Thyroid gland (tissue), 4 donors: ENCODE results near the gene TBCEL. TPM values are rescaled to one million over a fixed set of nuclear protein-coding genes. Genes with fewer than 3 reads are reported as not detected.

Experiments
- DNase-seq, 2 donors: peaks; one replicate each; pipeline ENCODE4 v3.0.0-alpha.2; 2019
- H3K27ac ChIP-seq, 3 donors: fragments of 200-600 bp; sonication (generic); 1 replicate in 2 of 3; 2 replicates in 1 of 3; pipeline ENCODE4 v1.5.1; 2016 to 2019; ENCODE audit warnings: mild to moderate bottlenecking in 1 of 3, moderate library complexity in 1 of 3
- H3K27me3 ChIP-seq: fragments of 200-600 bp; sonication (generic); one replicate; pipeline ENCODE4 v1.5.1; 2019
- H3K36me3 ChIP-seq, 2 donors: fragments of 200-600 bp; sonication (generic); one replicate each; pipeline ENCODE4 v1.5.1; 2016 to 2019
- H3K4me1 ChIP-seq, 2 donors: fragments of 200-600 bp; sonication (generic); one replicate each; pipeline ENCODE4 v1.5.1; 2017 to 2019
- H3K4me3 ChIP-seq, 3 donors: fragments of 200-600 bp; sonication (generic); replicated peaks in 1 of 3; 1 replicate in 2 of 3; 2 replicates in 1 of 3; pipeline ENCODE4 v1.5.1; 2016; ENCODE audit warnings: mild to moderate bottlenecking in 1 of 3
- H3K9me3 ChIP-seq: fragments of 200-600 bp; sonication (generic); one replicate; pipeline ENCODE4 v1.5.1; 2017
- POLR2A ChIP-seq, 2 donors: fragments of 450-650 bp; IDR thresholded peaks; one replicate each; pipeline ENCODE4 v1.6.1; 2017; ENCODE audit warnings: antibody characterized with exemption in 2 of 2, mild to moderate bottlenecking in 2 of 2, moderate library complexity in 1 of 2
- WGBS, 2 donors: methylation state at CpG; one replicate each; pipeline ENCODE4 v1.1.5; 2017; 5-methylcytosine and 5-hydroxymethylcytosine counted together
- intact Hi-C: fragments of 100-400 bp; cut with DNase I; formaldehyde crosslinking; loops from one replicate; pipeline ENCODE4 v1.15.1; 2023
- total RNA-seq, 4 donors: library from RNA; depleted of rRNA; stranded (reverse); fragments of >200 nt; gene quantifications; one replicate each; pipeline ENCODE4 v1.2.3, GENCODE V29; 2016
- TF ChIP-seq, protein P1 (sequence below), 6 experiments: fragments of 200-600 bp in 3 of 6; fragments of 450-650 bp in 3 of 6; sonication (generic) in 3 of 6; IDR thresholded peaks; one replicate each; pipeline ENCODE4 v1.5.1; 2016 to 2019; ENCODE audit warnings: antibody characterized with exemption in 6 of 6, mild to moderate bottlenecking in 2 of 6, inconsistent platforms in 1 of 6, moderate library complexity in 1 of 6

Gene TBCEL
- total RNA-seq, 4 donors from 2014 or later, result 32.3 to 89.4 (median 43.9) TPM

DNA sequence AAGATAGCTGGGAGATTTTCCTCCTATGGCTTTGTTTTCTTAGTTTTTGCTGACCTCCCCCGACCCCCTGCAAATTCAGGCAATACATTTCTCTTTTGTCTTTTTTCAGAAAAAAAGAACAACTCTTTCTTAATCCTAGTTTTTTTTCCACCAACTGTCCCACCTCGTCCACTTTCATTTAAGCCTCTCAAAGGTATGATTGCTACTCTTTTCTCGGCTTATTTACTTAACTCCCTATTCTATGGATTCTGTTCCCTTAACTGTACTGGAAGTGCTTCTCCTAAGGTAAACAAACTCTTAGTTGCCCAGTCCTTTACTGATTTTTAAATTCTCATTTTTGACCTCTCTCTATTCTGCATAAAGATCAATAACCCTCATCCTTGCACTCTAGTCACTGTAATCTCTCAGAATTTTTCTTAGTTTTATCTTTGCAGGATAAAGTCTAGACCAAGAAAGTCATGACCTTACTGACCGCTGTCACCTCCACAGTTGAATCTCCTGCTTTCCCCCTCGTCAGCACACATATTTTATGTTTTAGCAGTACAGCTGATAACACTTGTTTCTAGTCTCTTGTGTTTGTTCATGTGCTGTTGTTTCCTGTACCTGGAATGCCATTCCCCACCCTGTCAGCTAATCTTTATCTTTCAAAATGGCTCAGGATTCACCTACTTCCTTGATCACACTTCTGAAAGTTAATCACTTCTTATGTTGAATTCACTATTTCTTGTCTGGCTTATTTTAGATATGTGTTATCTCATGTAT lies 14.9 kb downstream of the TBCEL start:
- no peaks in the 10 kb centered on the region for H3K9me3 ChIP-seq
- DNase-seq, result no peak
- H3K4me1 ChIP-seq, result no peaks in the 10 kb centered on the region
- H3K27me3 ChIP-seq, result no peaks in the 10 kb centered on the region
- H3K4me3 ChIP-seq, result no peak overlapping the region
- TF ChIP-seq POLR2A (IDR thresholded peaks at IDR 0.05), result no peak
- TF ChIP-seq, protein P1, sequence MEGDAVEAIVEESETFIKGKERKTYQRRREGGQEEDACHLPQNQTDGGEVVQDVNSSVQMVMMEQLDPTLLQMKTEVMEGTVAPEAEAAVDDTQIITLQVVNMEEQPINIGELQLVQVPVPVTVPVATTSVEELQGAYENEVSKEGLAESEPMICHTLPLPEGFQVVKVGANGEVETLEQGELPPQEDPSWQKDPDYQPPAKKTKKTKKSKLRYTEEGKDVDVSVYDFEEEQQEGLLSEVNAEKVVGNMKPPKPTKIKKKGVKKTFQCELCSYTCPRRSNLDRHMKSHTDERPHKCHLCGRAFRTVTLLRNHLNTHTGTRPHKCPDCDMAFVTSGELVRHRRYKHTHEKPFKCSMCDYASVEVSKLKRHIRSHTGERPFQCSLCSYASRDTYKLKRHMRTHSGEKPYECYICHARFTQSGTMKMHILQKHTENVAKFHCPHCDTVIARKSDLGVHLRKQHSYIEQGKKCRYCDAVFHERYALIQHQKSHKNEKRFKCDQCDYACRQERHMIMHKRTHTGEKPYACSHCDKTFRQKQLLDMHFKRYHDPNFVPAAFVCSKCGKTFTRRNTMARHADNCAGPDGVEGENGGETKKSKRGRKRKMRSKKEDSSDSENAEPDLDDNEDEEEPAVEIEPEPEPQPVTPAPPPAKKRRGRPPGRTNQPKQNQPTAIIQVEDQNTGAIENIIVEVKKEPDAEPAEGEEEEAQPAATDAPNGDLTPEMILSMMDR (IDR thresholded peaks at IDR 0.05), result no peak
- intact Hi-C loops, result no loop called here
- H3K27ac ChIP-seq, result no peak overlapping the region
- no peaks in the 10 kb centered on the region for H3K36me3 ChIP-seq
- WGBS, 2 donors, result 79 to 80% methylated on average over 5 of the region's 5 CpGs

DNA sequence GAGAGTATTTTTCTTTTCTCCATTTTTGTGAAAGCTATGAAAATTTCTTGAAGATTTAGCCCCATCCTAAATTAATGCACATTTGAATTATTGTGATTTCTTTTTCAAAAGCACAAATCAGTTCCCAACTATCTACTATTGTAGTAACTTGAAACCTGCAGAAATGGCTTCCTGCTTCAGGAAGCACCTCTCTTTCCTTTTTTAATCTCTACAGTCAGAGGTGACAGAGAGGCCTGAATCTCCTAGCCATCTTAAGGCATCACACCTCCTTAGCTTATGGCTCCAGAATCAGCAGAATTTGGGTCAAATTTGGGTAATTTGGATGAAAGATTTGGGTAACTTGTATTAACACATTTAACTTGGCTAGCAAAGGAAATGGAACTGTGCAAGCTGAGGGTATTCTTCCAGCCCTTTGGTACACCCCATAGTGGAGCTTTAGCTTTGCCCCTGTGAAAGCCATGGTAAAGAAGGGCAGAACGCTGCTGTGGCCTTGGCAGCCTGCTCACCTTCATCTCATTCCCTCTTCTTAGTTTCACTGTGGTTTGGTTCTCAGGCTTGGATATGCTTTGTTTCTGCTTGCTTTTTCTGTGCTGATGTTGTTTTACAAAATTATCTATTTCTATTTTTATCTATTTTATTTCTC lies 16.2 kb downstream of the TBCEL start:
- DNase-seq, result no peak
- Histone ChIP-seq H3K27ac (no peak overlapping the region), H3K36me3 (no peaks in the 10 kb centered on the region), H3K27me3 (no peaks in the 10 kb centered on the region), H3K9me3 (no peaks in the 10 kb centered on the region), H3K4me1 (no peaks in the 10 kb centered on the region), H3K4me3 (no peak overlapping the region)
- TF ChIP-seq, protein P1 (IDR thresholded peaks at IDR 0.05), result no peak
- TF ChIP-seq POLR2A (IDR thresholded peaks at IDR 0.05), result no peak
- 94 to 95% methylated on average over 1 of the region's 1 CpG for WGBS, 2 donors
- intact Hi-C loops, result no loop called here

DNA sequence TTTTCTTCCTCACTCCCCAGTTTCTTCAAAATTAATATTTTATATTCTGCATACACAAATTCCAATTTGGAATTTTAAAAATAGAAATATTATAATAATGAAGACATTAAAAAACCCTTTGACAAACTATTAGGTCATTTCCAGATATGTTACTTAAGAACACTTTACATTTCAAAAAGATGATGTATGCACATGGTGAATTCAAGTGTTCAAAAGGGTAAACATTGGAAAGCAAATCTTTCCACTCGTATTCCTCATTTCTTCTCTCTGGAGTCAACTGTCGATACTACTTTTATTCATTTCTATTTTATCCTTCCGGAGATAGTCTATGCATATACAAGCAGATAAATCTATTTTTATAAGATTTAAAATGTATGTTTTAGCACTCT lies 16.7 kb downstream of the TBCEL start:
- Histone ChIP-seq H3K27me3 (no peaks in the 10 kb centered on the region), H3K4me3 (no peak overlapping the region), H3K27ac (no peak overlapping the region), H3K36me3 (no peaks in the 10 kb centered on the region), H3K9me3 (no peaks in the 10 kb centered on the region), H3K4me1 (no peaks in the 10 kb centered on the region)
- 96 to 97% methylated on average over 3 of the region's 3 CpGs for WGBS, 2 donors
- TF ChIP-seq, protein P1 (IDR thresholded peaks at IDR 0.05), result no peak
- no peak for DNase-seq
- intact Hi-C loops, result no loop called here

DNA sequence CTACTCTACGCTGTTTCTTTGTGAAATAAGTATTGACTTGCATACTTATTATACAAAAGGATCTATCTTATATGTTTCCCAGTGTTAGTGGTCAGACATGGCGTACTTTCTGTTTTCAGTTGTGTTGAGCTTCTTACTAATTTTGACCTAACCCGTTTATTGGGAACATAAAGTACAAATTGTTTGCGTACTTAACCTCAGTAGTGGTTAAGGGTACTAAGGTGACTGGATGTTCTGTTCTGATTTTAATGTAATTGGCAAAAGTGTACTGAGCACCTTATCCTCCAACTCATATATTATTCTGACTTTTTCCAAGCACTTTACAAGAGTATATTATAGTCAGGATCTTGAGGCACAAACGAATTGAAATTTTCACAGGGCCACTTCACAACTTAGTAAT lies 17.2 kb downstream of the TBCEL start:
- DNase-seq, result no peak
- intact Hi-C loops, result no loop called here
- Histone ChIP-seq H3K4me1 (no peaks in the 10 kb centered on the region), H3K9me3 (no peaks in the 10 kb centered on the region), H3K36me3 (no peaks in the 10 kb centered on the region), H3K27me3 (no peaks in the 10 kb centered on the region), H3K27ac (no peak overlapping the region), H3K4me3 (no peak overlapping the region)
- TF ChIP-seq, protein P1 (IDR thresholded peaks at IDR 0.05), result no peak
- TF ChIP-seq POLR2A (IDR thresholded peaks at IDR 0.05), result no peak
- 88 to 91% methylated on average over 5 of the region's 5 CpGs for WGBS, 2 donors

DNA sequence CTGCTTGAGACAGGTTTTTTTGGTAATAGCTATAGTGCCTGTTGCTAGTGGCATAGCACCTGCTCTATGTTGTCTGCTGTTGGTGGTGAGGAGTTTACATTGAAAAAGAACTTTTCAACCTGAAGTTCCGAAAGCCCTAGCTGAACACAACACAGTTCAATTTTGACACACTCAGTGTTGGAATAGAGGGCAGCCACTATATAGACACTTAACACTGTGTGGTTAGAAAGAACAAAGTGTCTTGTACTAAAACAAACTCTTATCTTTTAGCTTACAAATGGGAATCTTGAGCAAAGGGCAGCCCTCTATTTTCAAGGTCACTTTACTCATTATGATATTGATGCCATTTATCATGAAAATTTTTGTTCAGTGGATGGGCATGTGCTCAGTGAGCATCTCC lies 18.4 kb downstream of the TBCEL start:
- Histone ChIP-seq H3K9me3 (no peaks in the 10 kb centered on the region), H3K27me3 (no peaks in the 10 kb centered on the region), H3K36me3 (no peaks in the 10 kb centered on the region), H3K4me1 (no peaks in the 10 kb centered on the region), H3K4me3 (no peak overlapping the region), H3K27ac (no peak overlapping the region)
- no peak for DNase-seq
- WGBS, 2 donors, result 93 to 95% methylated on average over 1 of the region's 1 CpG
- intact Hi-C loops, result no loop called here
- TF ChIP-seq, protein P1 (IDR thresholded peaks at IDR 0.05), result no peak
- TF ChIP-seq POLR2A (IDR thresholded peaks at IDR 0.05), result no peak
